IPS-18a (cell line): ENCODE measurements around the gene FCRL6.
A peak's percentile ranks its signal among the peaks of the same experiment; 100 is the strongest.

Experiments
- H3K27ac ChIP-seq: one replicate; pipeline ENCODE4 v1.5.1; 2013; ENCODE audit warnings: low read length
- H3K27me3 ChIP-seq: one replicate; pipeline ENCODE4 v1.6.1; 2013; ENCODE audit warnings: mild to moderate bottlenecking, low read length; ENCODE audit not compliant: control insufficient read depth, insufficient read depth
- H3K36me3 ChIP-seq: one replicate; pipeline ENCODE4 v1.6.1; 2013; ENCODE audit warnings: low read depth, low read length; ENCODE audit not compliant: control insufficient read depth
- H3K4me1 ChIP-seq: one replicate; pipeline ENCODE4 v1.6.1; 2013; ENCODE audit warnings: low read depth, low read length; ENCODE audit not compliant: control insufficient read depth
- H3K4me3 ChIP-seq: one replicate; pipeline ENCODE4 v1.5.1; 2013; ENCODE audit warnings: low read length
- H3K9ac ChIP-seq: one replicate; pipeline ENCODE4 v1.6.1; 2013; ENCODE audit warnings: mild to moderate bottlenecking, low read length, moderate library complexity
- H3K9me3 ChIP-seq: one replicate; pipeline ENCODE4 v1.6.1; 2013; ENCODE audit warnings: low read depth, low read length; ENCODE audit not compliant: control insufficient read depth

FCRL6 gene

GRCh38 chr1:159780583-159781582 lies 21.3 kb upstream of the FCRL6 start, which contains the start of gene DUSP23:
Gene DUSP23 (plus strand): TSS chr1:159780962. CDS start chr1:159781101, 139 bp downstream.
- Histone ChIP-seq H3K9ac (peak within 1 kb of the TSS; percentile 8), H3K27me3 (peaks cover 4% of the 10 kb centered on the region), H3K36me3 (no peaks in the 10 kb centered on the region), H3K4me3 (peak within 1 kb of the TSS; percentile 63), H3K4me1 (peaks cover 13% of the 10 kb centered on the region), H3K27ac (no peak within 1 kb of the TSS), H3K9me3 (no peaks in the 10 kb centered on the region)

DNA sequence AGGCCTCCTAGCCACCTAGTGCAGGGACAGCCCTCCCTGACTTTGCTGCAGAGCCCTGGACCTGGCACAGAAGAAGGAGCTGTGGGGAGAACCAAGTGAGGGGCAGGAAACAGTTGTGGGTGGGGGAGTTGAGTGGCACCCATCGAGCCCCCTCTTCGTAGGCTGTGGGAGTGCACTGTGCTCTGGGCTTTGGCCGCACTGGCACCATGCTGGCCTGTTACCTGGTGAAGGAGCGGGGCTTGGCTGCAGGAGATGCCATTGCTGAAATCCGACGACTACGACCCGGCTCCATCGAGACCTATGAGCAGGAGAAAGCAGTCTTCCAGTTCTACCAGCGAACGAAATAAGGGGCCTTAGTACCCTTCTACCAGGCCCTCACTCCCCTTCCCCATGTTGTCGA lies 20.2 kb upstream of the FCRL6 start:
- Histone ChIP-seq H3K36me3 (no peaks in the 10 kb centered on the region), H3K9me3 (no peaks in the 10 kb centered on the region), H3K4me3 (peak overlapping the region; percentile 63), H3K4me1 (peaks cover 13% of the 10 kb centered on the region), H3K27me3 (peaks cover 4% of the 10 kb centered on the region), H3K9ac (no peak overlapping the region), H3K27ac (no peak overlapping the region)

GRCh38 chr1:159783724-159784123 lies 18.4 kb upstream of the FCRL6 start:
- Histone ChIP-seq H3K27ac (no peak overlapping the region), H3K9ac (no peak overlapping the region), H3K4me3 (no peak overlapping the region), H3K27me3 (peaks cover 4% of the 10 kb centered on the region), H3K4me1 (peaks cover 13% of the 10 kb centered on the region), H3K9me3 (no peaks in the 10 kb centered on the region), H3K36me3 (no peaks in the 10 kb centered on the region)

DNA sequence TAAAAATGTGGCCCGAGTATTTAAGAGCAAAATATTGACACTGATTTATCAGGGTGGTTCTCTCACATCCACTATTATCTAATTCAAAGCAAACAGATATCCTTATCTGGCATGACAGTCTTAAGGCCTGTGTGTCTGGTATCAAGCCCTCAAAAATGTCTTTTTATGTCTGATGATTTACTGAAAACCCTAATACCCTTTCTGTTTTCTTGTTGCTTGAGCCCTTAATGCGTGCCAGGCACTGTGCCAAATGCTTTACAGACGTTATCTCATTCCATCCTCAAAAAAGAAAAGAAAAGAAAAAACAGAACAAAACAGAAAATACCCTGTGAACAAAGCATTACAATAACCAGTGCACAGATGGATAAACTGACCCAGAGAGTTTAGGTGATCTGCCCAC lies 15.7 kb upstream of the FCRL6 start:
- Histone ChIP-seq H3K4me3 (no peak overlapping the region), H3K9me3 (no peaks in the 10 kb centered on the region), H3K27me3 (peaks cover 4% of the 10 kb centered on the region), H3K9ac (no peak overlapping the region), H3K27ac (no peak overlapping the region), H3K36me3 (no peaks in the 10 kb centered on the region), H3K4me1 (peaks cover 13% of the 10 kb centered on the region)

DNA sequence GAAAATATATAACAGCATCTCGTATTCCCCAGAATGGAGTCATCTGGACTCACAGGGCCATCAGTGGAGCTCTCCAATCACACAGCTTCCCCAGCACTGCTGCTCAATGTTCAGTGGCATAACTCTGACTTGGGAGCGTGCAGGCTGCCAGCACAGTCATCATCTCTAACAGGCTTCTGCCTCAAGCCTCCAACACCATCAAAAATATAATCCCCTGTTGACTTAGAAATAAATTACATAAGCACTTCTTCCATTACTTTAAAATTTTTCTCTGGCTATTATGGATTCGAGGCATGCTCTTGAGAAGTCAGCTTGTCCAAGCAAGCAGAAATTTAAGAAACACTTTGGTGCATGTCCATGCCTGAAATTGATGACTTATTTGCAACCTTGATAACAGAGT lies 15.2 kb upstream of the FCRL6 start:
- no peak overlapping the region for H3K4me3 ChIP-seq
- no peaks in the 10 kb centered on the region for H3K9me3 ChIP-seq
- H3K9ac ChIP-seq: no peak overlapping the region
- no peaks in the 10 kb centered on the region for H3K27me3 ChIP-seq
- no peaks in the 10 kb centered on the region for H3K36me3 ChIP-seq
- H3K27ac ChIP-seq: no peak overlapping the region
- peaks cover 9% of the 10 kb centered on the region for H3K4me1 ChIP-seq

DNA sequence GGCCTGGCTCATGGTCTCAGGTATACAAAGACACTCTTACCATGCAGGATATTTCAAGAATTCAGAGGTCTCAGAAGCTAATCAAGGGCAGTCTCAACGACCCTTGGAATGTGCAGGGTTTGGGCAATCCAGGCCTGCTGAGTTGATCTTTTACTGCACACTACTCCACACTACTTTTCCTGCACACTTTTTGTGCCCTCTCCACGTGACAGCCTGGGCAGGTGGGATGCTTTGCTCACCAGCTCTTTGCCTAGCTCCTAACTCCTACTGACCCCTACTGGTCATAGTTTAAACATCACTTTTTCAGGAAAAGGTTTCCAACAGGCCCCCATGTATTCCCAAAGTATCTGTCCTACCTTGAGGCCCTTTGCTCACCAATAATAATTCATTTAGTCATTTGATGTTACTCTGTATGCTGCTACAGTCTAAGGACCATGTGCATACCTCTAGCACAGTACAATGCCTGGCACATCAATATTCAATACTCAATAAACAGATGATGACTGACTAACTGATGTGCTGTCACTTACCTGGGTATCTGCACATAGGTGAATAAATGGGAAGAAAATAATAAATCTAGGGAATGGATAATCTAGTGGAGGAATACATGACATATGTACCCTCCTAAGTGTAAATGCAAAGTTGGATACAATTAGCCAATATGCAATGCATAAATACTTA lies 11.8 kb upstream of the FCRL6 start:
- no peaks in the 10 kb centered on the region for H3K9me3 ChIP-seq
- no peaks in the 10 kb centered on the region for H3K27me3 ChIP-seq
- H3K27ac ChIP-seq: no peak overlapping the region
- no peaks in the 10 kb centered on the region for H3K4me1 ChIP-seq
- H3K9ac ChIP-seq: no peak overlapping the region
- H3K4me3 ChIP-seq: no peak overlapping the region
- no peaks in the 10 kb centered on the region for H3K36me3 ChIP-seq

DNA sequence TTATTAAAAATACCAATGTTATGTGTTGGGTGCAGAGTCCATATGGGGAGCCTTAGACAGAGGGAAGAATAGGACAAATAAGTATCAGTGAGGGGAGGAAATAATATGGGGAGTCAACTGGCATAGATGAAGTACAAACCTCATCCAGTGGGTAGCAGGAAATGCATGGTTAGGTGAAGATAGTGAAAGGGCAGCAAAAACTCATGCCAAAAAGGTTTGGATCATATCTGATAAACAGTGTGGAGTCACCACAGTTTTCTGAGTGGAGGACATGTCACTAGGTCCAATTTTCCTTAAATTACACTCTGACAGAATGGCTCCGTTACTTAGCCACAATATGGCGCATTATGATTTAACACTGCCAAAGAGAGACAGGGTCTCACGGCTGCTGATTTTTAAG lies 11.1 kb upstream of the FCRL6 start:
- Histone ChIP-seq H3K4me3 (no peak overlapping the region), H3K36me3 (no peaks in the 10 kb centered on the region), H3K9me3 (no peaks in the 10 kb centered on the region), H3K9ac (no peak overlapping the region), H3K4me1 (no peaks in the 10 kb centered on the region), H3K27me3 (no peaks in the 10 kb centered on the region), H3K27ac (no peak overlapping the region)

DNA sequence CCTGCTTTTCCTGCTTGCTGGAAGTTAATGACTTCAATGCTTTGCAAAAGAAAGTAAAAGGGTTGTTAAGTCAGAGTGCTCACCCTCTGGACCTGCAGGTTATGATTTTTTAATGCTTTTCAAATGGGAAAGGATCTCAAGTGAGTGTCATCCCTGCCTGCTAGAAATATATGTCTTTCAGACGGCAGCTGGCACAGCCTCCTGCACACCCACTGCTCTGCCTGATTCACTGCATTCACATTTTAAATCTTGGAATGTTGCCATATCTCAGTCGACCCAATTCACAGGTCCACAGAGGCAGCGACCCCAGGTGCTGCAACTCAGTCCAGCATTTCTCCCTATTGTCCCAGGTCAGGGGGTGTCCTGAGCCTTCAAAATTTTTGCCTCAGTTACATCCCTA lies 10.7 kb upstream of the FCRL6 start:
- Histone ChIP-seq H3K4me1 (no peaks in the 10 kb centered on the region), H3K9me3 (no peaks in the 10 kb centered on the region), H3K27me3 (no peaks in the 10 kb centered on the region), H3K36me3 (no peaks in the 10 kb centered on the region), H3K9ac (no peak overlapping the region), H3K27ac (no peak overlapping the region), H3K4me3 (no peak overlapping the region)

DNA sequence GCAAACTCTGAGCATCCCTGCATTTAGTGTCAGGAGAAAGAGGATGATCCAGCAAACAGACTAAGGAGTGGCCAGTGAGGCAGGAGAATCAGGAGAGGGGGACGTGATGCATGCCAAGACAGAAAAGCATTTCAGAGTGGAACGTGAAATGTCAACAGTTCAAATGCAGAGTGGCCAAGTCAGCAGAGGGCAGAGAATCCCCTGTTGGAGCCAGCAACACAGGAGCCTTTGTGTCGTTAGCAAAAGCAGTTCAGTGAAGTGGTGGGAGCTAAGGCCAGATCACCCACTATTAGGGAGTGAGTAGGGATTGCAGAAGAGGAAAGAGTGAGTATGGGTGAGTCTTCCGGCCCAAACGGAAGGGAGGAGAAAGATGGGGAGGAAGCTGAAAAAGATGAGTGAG lies 6.6 kb upstream of the FCRL6 start:
- H3K36me3 ChIP-seq: no peaks in the 10 kb centered on the region
- no peak overlapping the region for H3K27ac ChIP-seq
- H3K9ac ChIP-seq: no peak overlapping the region
- no peak overlapping the region for H3K4me3 ChIP-seq
- no peaks in the 10 kb centered on the region for H3K9me3 ChIP-seq
- no peaks in the 10 kb centered on the region for H3K27me3 ChIP-seq
- no peaks in the 10 kb centered on the region for H3K4me1 ChIP-seq

DNA sequence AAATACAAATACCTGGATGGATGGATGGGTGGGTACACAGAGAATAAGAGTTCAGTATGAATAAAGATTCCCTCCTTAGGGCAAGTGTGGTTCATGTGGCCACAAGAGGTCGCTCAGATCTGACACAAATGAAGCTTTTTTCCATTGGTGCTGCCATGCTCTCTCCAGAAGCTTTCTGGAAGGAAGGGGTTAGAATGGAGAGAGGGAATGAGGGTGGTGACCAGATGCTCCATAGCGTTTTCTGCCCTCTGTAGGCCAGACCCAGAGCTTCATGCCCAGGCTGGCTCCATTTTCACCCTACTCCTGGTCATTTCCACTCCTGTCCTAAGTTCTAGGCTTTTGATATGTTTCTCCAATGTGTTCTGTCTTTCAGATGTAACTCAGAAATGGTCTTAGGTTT lies 3.3 kb upstream of the FCRL6 start:
- no peaks in the 10 kb centered on the region for H3K4me1 ChIP-seq
- no peaks in the 10 kb centered on the region for H3K36me3 ChIP-seq
- no peaks in the 10 kb centered on the region for H3K9me3 ChIP-seq
- no peak overlapping the region for H3K27ac ChIP-seq
- H3K9ac ChIP-seq: no peak overlapping the region
- no peak overlapping the region for H3K4me3 ChIP-seq
- H3K27me3 ChIP-seq: no peaks in the 10 kb centered on the region

- Histone ChIP-seq H3K36me3 (no peaks in the 10 kb centered on the region), H3K27ac (no peak overlapping the region), H3K4me3 (no peak overlapping the region), H3K4me1 (no peaks in the 10 kb centered on the region), H3K9ac (no peak overlapping the region), H3K27me3 (no peaks in the 10 kb centered on the region), H3K9me3 (no peaks in the 10 kb centered on the region)
Observed at GRCh38 chr1:159799446-159799985, 2.6 kb upstream of the FCRL6 start.
